NB4 (cell line): ENCODE data around the gene ANO10.

Experiments
- DNase-seq: peaks from one replicate; pipeline ENCODE4 v3.0.0; 2010; ENCODE audit warnings: low read depth
- H3K4me3 ChIP-seq: one replicate; pipeline ENCODE4 v1.5.1; 2011; ENCODE audit warnings: mild to moderate bottlenecking, low read depth, low read length, moderate library complexity
- CTCF ChIP-seq: IDR thresholded peaks from one replicate; pipeline ENCODE4 v1.5.1; 2012; ENCODE audit warnings: low read depth, low read length
- MAX ChIP-seq: IDR thresholded peaks from 2 replicates; pipeline ENCODE4 v1.6.1; 2011; ENCODE audit warnings: low read depth, low read length
- MYC ChIP-seq: IDR thresholded peaks from 2 replicates; pipeline ENCODE4 v1.6.1; 2011; ENCODE audit warnings: low read depth, low read length
- POLR2A ChIP-seq: IDR thresholded peaks from 2 replicates; pipeline ENCODE4 v1.6.1; 2011; ENCODE audit warnings: mild to moderate bottlenecking; ENCODE audit not compliant: insufficient read length; ENCODE audit errors: extremely low read depth

Gene ANO10

GRCh38 chr3:43353923-43354670 is 267.7 kb downstream of the ANO10 start:
- H3K4me3 ChIP-seq = no peak overlapping the region
- no peak for TF ChIP-seq MAX
- no peak for TF ChIP-seq POLR2A
- no peak for TF ChIP-seq MYC
- no peak for TF ChIP-seq CTCF
- no peak for DNase-seq

- no peak for DNase-seq
- TF ChIP-seq POLR2A (no peak), MYC (no peak), CTCF (no peak)
- no peak overlapping the region for H3K4me3 ChIP-seq
Measured at GRCh38 chr3:43353393-43353792, 268.4 kb downstream of the ANO10 start.

- no peak overlapping the region for H3K4me3 ChIP-seq
- no peak for TF ChIP-seq POLR2A
- no peak for TF ChIP-seq MAX
- no peak for TF ChIP-seq CTCF
- TF ChIP-seq MYC = no peak
- no peak for DNase-seq
Measured at GRCh38 chr3:43349716-43350115, 272.1 kb downstream of the ANO10 start.

GRCh38 chr3:43348852-43349574 is 272.8 kb downstream of the ANO10 start:
- TF ChIP-seq POLR2A = no peak
- no peak for TF ChIP-seq MAX
- TF ChIP-seq CTCF = no peak
- no peak for TF ChIP-seq MYC
- DNase-seq = no peak
- no peak overlapping the region for H3K4me3 ChIP-seq

GRCh38 chr3:43348350-43348749 is 273.5 kb downstream of the ANO10 start:
- DNase-seq = no peak
- TF ChIP-seq MYC (no peak), POLR2A (no peak), MAX (no peak), CTCF (no peak)
- no peak overlapping the region for H3K4me3 ChIP-seq
